ENCODE measurements around the gene NBAS. TPM values are rescaled to one million over a fixed set of nuclear protein-coding genes. Genes with fewer than 3 reads are reported as not detected.

NBAS gene
- total and polyA plus RNA-seq, 2 donors: 26.0 to 118 TPM

GRCh38 chr2:15163326-15163725 lies 397.8 kb downstream of the NBAS start:
- H3K4me1 ChIP-seq (ENCODE audit: insufficient read depth): no peaks in the 10 kb centered on the region
- DNase-seq (ENCODE audit: extremely low spot score): no peak
- peaks cover 2% of the 10 kb centered on the region for H3K36me3 ChIP-seq (ENCODE audit: insufficient read depth)
- H3K4me3 ChIP-seq (ENCODE audit: low read depth, low read length): no peak overlapping the region
- WGBS: 93% methylated on average over 2 of the region's 2 CpGs
- no peak overlapping the region for H3K27ac ChIP-seq (ENCODE audit: low read depth)

- WGBS: 96% methylated on average over 3 of the region's 3 CpGs
Measured at GRCh38 chr2:15162620-15163019, 398.5 kb downstream of the NBAS start.

GRCh38 chr2:15160201-15160991 lies 400.7 kb downstream of the NBAS start:
- 32% methylated on average over 9 of the region's 9 CpGs for WGBS
- Histone ChIP-seq H3K27ac (ENCODE audit: low read depth) (no peak overlapping the region), H3K4me1 (ENCODE audit: insufficient read depth) (no peaks in the 10 kb centered on the region), H3K36me3 (ENCODE audit: insufficient read depth) (no peaks in the 10 kb centered on the region), H3K4me3 (ENCODE audit: low read depth, low read length) (no peak overlapping the region)
- no peak for DNase-seq (ENCODE audit: extremely low spot score)

More at GRCh38 chr2:15162620-15163019, 398.5 kb downstream of the NBAS start:
- no peak overlapping the region for H3K27ac ChIP-seq (ENCODE audit: low read depth)
- H3K36me3 ChIP-seq (ENCODE audit: insufficient read depth): peaks cover 2% of the 10 kb centered on the region
- no peak for DNase-seq (ENCODE audit: extremely low spot score)
- no peak overlapping the region for H3K4me3 ChIP-seq (ENCODE audit: low read depth, low read length)
- H3K4me1 ChIP-seq (ENCODE audit: insufficient read depth): no peaks in the 10 kb centered on the region

DNA sequence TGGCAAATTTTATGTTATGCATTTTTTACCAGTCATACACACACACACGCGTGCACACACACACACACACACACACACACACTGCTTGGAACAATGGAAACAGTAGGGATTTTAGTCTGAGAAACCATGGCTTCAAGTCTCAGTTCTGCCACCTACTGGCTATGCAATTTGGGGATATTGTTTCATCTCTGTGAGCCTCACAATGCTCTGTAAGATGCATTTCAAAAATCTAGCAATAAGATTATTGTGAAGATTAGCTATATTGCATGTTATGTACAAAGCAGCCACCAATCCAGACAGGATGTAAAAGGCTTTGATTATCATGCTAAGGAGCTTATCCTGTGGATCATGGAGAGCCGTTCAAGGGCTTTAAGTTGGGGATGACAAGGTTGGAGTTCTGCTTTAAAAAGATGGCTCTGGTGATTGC lies 401.4 kb downstream of the NBAS start:
- H3K27ac ChIP-seq (ENCODE audit: low read depth): no peak overlapping the region
- no peaks in the 10 kb centered on the region for H3K36me3 ChIP-seq (ENCODE audit: insufficient read depth)
- H3K4me3 ChIP-seq (ENCODE audit: low read depth, low read length): no peak overlapping the region
- no peaks in the 10 kb centered on the region for H3K4me1 ChIP-seq (ENCODE audit: insufficient read depth)
- no peak for DNase-seq (ENCODE audit: extremely low spot score)
- WGBS: 32% methylated on average over 3 of the region's 3 CpGs

- H3K36me3 ChIP-seq (ENCODE audit: insufficient read depth): no peaks in the 10 kb centered on the region
- H3K4me1 ChIP-seq (ENCODE audit: insufficient read depth): no peaks in the 10 kb centered on the region
- DNase-seq (ENCODE audit: extremely low spot score): no peak
- 76% methylated on average over 5 of the region's 5 CpGs for WGBS
- H3K27ac ChIP-seq (ENCODE audit: low read depth): no peak overlapping the region
- H3K4me3 ChIP-seq (ENCODE audit: low read depth, low read length): no peak overlapping the region
Measured at GRCh38 chr2:15159206-15159605, 401.9 kb downstream of the NBAS start.

DNA sequence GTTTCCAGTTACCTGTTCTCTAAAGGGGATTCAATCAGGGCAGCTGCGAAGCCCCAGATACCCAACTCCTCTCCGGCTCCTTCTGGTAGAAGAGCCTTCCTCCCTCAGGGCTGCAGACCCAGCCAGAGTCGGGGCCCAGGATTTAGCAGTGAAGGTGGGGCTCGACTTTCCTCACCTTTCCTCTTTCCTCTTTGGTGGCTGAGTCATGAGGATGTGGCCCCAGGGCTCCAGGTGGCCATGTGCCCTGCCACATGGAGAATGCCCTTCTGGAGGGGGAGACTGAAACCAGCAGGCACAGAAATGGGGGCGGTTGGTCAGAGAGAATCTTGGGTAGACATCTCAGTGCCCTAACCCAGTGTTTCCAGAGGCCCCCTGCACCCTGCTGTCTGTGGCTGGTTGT lies 402.6 kb downstream of the NBAS start:
- H3K4me3 ChIP-seq (ENCODE audit: low read depth, low read length): no peak overlapping the region
- H3K27ac ChIP-seq (ENCODE audit: low read depth): no peak overlapping the region
- H3K36me3 ChIP-seq (ENCODE audit: insufficient read depth): no peaks in the 10 kb centered on the region
- H3K4me1 ChIP-seq (ENCODE audit: insufficient read depth): no peaks in the 10 kb centered on the region
- no peak for DNase-seq (ENCODE audit: extremely low spot score)
- whole genome bisulfite sequencing: 93% methylated on average over 5 of the region's 5 CpGs

DNA sequence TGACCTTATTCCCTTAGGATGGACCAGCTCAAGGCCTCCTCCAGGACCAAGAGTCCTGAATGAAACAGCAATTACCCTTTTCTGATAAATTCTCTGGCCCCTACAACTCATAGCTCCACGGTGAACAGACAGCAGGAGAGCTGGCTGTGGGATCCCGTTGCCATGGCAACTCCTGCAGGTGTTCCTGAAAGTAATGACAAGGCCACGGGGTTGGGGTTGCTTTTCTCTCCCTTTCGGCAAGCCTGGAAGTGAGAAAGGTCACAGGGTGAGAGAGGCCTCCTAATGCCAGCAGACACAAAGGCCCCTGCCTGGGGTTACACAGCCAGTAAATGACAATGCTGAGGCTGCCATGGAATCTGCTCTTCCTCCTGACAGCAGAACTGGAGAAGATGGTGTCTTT lies 403.0 kb downstream of the NBAS start:
- no peak for DNase-seq (ENCODE audit: extremely low spot score)
- no peak overlapping the region for H3K4me3 ChIP-seq (ENCODE audit: low read depth, low read length)
- 85% methylated on average over 4 of the region's 4 CpGs for WGBS

DNA sequence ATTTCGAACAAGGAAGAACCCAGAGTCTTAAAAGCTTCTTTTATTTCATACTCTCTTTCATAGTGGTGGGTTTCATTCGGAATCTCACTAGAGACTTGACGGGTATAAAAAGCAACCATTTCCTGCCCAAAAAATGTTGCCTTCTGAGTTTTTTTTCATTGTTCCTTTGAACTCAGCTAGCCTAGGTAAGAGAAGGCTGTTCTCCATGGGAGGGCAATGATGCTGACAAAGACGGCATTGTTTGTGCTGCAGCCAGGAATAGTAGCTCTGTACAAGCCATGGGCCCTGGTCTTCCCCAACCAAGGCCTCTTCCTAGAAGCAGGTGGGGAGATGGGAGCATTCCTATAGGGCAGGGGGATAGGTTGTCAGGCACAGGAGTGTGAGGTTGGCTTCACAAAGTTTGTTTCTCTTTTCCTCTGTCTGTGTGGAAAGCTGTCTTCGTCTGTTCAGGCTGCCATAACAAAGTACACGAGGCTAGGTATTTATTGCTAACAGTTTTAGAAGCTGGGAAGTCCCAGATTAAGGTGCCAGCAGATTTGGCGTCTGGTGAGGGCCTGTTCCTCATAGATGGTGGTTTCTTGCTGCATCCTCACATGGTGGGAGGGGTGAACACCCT lies 405.1 kb downstream of the NBAS start:
- Histone ChIP-seq H3K36me3 (ENCODE audit: insufficient read depth) (no peaks in the 10 kb centered on the region), H3K27ac (ENCODE audit: low read depth) (no peak overlapping the region), H3K4me1 (ENCODE audit: insufficient read depth) (no peaks in the 10 kb centered on the region), H3K4me3 (ENCODE audit: low read depth, low read length) (no peak overlapping the region)
- WGBS: 79% methylated on average over 7 of the region's 7 CpGs
- DNase-seq (ENCODE audit: extremely low spot score): no peak

More for the DNA sequence above, 403.0 kb downstream of the NBAS start:
- no peak overlapping the region for H3K27ac ChIP-seq (ENCODE audit: low read depth)
- H3K36me3 ChIP-seq (ENCODE audit: insufficient read depth): no peaks in the 10 kb centered on the region
- H3K4me1 ChIP-seq (ENCODE audit: insufficient read depth): no peaks in the 10 kb centered on the region

DNA sequence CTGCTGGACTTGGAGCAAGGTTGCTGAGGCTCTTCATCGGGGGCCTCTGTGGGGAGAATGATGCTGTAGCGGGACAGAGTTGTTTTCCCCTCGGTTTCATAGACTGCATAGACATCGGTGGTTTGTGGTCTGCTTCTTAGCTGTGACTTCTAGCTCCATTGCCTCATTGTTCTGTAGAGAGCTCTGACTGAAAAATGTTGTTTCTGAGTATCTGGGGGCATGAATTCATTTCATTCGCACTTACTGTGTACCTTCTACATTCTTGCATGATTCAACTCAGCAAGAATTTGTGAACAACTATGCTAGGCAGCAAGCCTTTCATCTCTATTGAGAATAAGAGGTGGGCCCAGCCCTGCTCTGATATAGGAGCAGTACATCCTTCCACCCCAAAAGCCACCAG lies 406.8 kb downstream of the NBAS start:
- WGBS: 93% methylated on average over 5 of the region's 5 CpGs
- H3K4me1 ChIP-seq (ENCODE audit: insufficient read depth): no peaks in the 10 kb centered on the region
- H3K27ac ChIP-seq (ENCODE audit: low read depth): no peak overlapping the region
- H3K4me3 ChIP-seq (ENCODE audit: low read depth, low read length): no peak overlapping the region
- H3K36me3 ChIP-seq (ENCODE audit: insufficient read depth): no peaks in the 10 kb centered on the region
- no peak for DNase-seq (ENCODE audit: extremely low spot score)

DNA sequence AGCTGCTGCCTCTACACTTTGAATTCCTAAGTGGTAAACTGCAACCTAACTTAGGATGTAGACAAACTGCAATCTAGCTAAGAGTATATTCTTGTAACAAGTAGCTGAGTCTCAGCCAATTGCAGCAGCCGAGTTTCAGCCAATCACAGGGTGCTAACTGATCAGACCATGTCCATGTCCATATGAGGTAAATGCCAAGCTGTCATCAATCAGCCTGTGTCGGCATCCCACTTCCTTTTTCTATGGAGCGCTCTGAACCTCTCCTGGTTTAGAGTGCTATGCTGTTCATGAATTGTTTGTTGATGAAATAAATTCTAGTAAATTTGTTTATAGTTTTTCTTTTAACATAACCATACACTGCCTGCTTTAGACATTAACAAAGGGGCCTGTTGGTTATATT lies 408.8 kb downstream of the NBAS start:
- no peaks in the 10 kb centered on the region for H3K4me1 ChIP-seq (ENCODE audit: insufficient read depth)
- 92% methylated on average over 3 of the region's 3 CpGs for WGBS

DNA sequence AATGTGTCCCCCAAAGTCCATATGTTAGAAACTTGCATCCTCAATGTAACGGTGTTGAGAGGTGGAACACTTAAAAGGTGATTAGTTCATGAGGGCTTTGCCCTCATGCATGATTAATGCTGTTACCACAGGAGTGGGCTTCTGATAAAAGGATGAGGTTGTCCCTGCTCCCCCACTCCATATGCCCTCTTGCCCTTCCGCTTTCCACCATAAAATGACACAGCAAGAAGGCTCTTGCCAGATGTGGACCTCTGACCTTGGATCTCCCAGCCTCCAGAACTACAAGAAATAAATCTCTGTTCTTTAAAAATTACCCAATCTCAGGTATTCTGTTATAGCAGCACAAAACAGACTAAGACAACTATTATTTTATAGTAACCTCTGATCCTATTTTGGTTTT lies 412.1 kb downstream of the NBAS start:
- no peak for DNase-seq (ENCODE audit: extremely low spot score)
- H3K4me3 ChIP-seq (ENCODE audit: low read depth, low read length): no peak overlapping the region
- H3K4me1 ChIP-seq (ENCODE audit: insufficient read depth): no peaks in the 10 kb centered on the region
- H3K27ac ChIP-seq (ENCODE audit: low read depth): no peak overlapping the region
- 84% methylated on average over 2 of the region's 2 CpGs for WGBS
- H3K36me3 ChIP-seq (ENCODE audit: insufficient read depth): no peaks in the 10 kb centered on the region

More for the DNA sequence above, 408.8 kb downstream of the NBAS start:
- no peaks in the 10 kb centered on the region for H3K36me3 ChIP-seq (ENCODE audit: insufficient read depth)
- DNase-seq (ENCODE audit: extremely low spot score): no peak
- H3K27ac ChIP-seq (ENCODE audit: low read depth): no peak overlapping the region
- no peak overlapping the region for H3K4me3 ChIP-seq (ENCODE audit: low read depth, low read length)

GRCh38 chr2:15147591-15147990 lies 413.5 kb downstream of the NBAS start:
- Histone ChIP-seq H3K4me3 (ENCODE audit: low read depth, low read length) (no peak overlapping the region), H3K27ac (ENCODE audit: low read depth) (no peak overlapping the region), H3K4me1 (ENCODE audit: insufficient read depth) (no peaks in the 10 kb centered on the region), H3K36me3 (ENCODE audit: insufficient read depth) (no peaks in the 10 kb centered on the region)
- WGBS: 72% methylated on average over 6 of the region's 6 CpGs
- no peak for DNase-seq (ENCODE audit: extremely low spot score)

- Histone ChIP-seq H3K36me3 (ENCODE audit: insufficient read depth) (no peaks in the 10 kb centered on the region), H3K27ac (ENCODE audit: low read depth) (no peak overlapping the region), H3K4me3 (ENCODE audit: low read depth, low read length) (no peak overlapping the region), H3K4me1 (ENCODE audit: insufficient read depth) (no peaks in the 10 kb centered on the region)
- WGBS: 93% methylated on average over 6 of the region's 6 CpGs
- no peak for DNase-seq (ENCODE audit: extremely low spot score)
Measured at GRCh38 chr2:15146960-15147359, 414.2 kb downstream of the NBAS start.

DNA sequence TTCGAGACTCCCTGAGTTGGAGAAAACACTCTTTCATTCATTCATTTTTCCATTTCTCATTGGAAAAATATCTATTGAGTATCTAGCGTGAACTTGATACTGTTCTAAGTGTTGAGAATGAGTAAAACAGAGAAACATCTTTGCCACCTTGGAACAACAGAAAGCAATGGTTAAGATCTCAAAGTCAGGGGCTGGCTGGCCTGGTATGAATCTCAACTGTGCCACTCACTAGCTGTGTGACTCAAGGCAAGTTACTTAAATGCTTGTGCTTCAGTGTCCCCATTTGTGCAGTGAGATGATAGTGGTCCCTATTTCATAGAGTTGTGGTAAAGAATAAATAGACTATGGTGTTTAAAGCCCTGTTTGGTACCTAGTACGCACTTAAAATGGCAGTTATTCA lies 415.2 kb downstream of the NBAS start:
- Histone ChIP-seq H3K4me1 (ENCODE audit: insufficient read depth) (no peaks in the 10 kb centered on the region), H3K27ac (ENCODE audit: low read depth) (no peak overlapping the region), H3K4me3 (ENCODE audit: low read depth, low read length) (no peak overlapping the region), H3K36me3 (ENCODE audit: insufficient read depth) (no peaks in the 10 kb centered on the region)
- no peak for DNase-seq (ENCODE audit: extremely low spot score)
- WGBS: 97% methylated on average over 3 of the region's 3 CpGs

Data from urinary bladder (tissue), 4 donors.